Activated B cell treated with CpG ODN at 0.5 μM for 24 hours (primary cell): ENCODE measurements around the gene L3MBTL4. TPM values are rescaled to one million over a fixed set of nuclear protein-coding genes. Genes with fewer than 3 reads are reported as not detected.

Experiments used
- ATAC-seq: fragments of 200-7000 bp; cut with Tn5 transposase; one replicate; pipeline ENCODE4 v1.10.0; 2021; ENCODE audit warnings: low read depth, mild to moderate bottlenecking, moderate library complexity
- CTCF ChIA-PET: fragments of 350-600 bp; sonication (Branson Sonifier 250); formaldehyde crosslinking; loops from one replicate; lab custom pipeline; 2021; ENCODE audit warnings: antibody characterized with exemption; lab: Charles Lee
- POLR2A ChIA-PET: fragments of 350-600 bp; sonication (Branson Sonifier 250); formaldehyde crosslinking; loops from one replicate; lab custom pipeline; 2021; ENCODE audit warnings: antibody characterized with exemption; lab: Charles Lee
- DNase-seq: peaks from one replicate; pipeline ENCODE4 v3.0.0; 2022
- H3K27ac Mint-ChIP-seq: one replicate; pipeline ENCODE4 v1.8.0; 2020; ENCODE audit warnings: mixed read lengths
- H3K27me3 Mint-ChIP-seq: one replicate; pipeline ENCODE4 v1.8.0; 2021; ENCODE audit warnings: mixed read lengths
- H3K36me3 Mint-ChIP-seq: one replicate; pipeline ENCODE4 v1.8.0; 2021; ENCODE audit warnings: low read depth, mixed read lengths
- H3K4me1 Mint-ChIP-seq: one replicate; pipeline ENCODE4 v1.8.0; 2021; ENCODE audit warnings: mixed read lengths
- H3K4me3 Mint-ChIP-seq: one replicate; pipeline ENCODE4 v1.8.0; 2020; ENCODE audit warnings: mild to moderate bottlenecking, mixed read lengths
- H3K9me3 Mint-ChIP-seq: one replicate; pipeline ENCODE4 v1.8.0; 2020; ENCODE audit warnings: mixed read lengths
- CTCF ChIP-seq: fragments of 200-600 bp; IDR thresholded peaks from one replicate; pipeline ENCODE4 v1.8.0; 2022; ENCODE audit warnings: antibody characterized with exemption, mild to moderate bottlenecking
- intact Hi-C: fragments of 100-400 bp; cut with micrococcal nuclease; formaldehyde crosslinking; loops from one replicate; pipeline ENCODE4 v1.15.1; 2024
- total RNA-seq: library from RNA; stranded (reverse); gene quantifications from 2 replicates; pipeline ENCODE4 v1.2.3, GENCODE V29; 2022

The L3MBTL4 gene
- total RNA-seq, 1 donor from 2014 or later = 12.3 TPM

GRCh38 chr18:6294148-6294784, 120.4 kb downstream of the L3MBTL4 start:
- DNase-seq = no peak
- no peak for ATAC-seq
- ChIA-PET POLR2A (no interaction called here), CTCF (no interaction called here)
- no peaks in the 10 kb centered on the region for H3K9me3 Mint-ChIP-seq
- no peaks in the 10 kb centered on the region for H3K27me3 Mint-ChIP-seq
- H3K36me3 Mint-ChIP-seq = peaks cover 2% of the 10 kb centered on the region
- intact Hi-C loops = no loop called here
- no peak for TF ChIP-seq CTCF
- H3K4me3 Mint-ChIP-seq = no peak overlapping the region
- H3K27ac Mint-ChIP-seq = no peak overlapping the region
- H3K4me1 Mint-ChIP-seq = peaks cover 11% of the 10 kb centered on the region

- Mint-ChIP-seq H3K36me3 (peaks cover 4% of the 10 kb centered on the region), H3K27ac (no peak overlapping the region), H3K4me1 (peaks cover 11% of the 10 kb centered on the region), H3K4me3 (no peak overlapping the region), H3K9me3 (no peaks in the 10 kb centered on the region), H3K27me3 (no peaks in the 10 kb centered on the region)
- POLR2A ChIA-PET = no interaction called here
- CTCF ChIA-PET = no interaction called here
- no peak for TF ChIP-seq CTCF
- intact Hi-C loops = no loop called here
- ATAC-seq (no peak), DNase-seq (no peak)
Measured at GRCh38 chr18:6289843-6290242, 124.9 kb downstream of the L3MBTL4 start.

- Mint-ChIP-seq H3K4me3 (no peak overlapping the region), H3K27me3 (no peaks in the 10 kb centered on the region), H3K4me1 (peaks cover 6% of the 10 kb centered on the region), H3K27ac (no peak overlapping the region), H3K9me3 (no peaks in the 10 kb centered on the region), H3K36me3 (peaks cover 9% of the 10 kb centered on the region)
- TF ChIP-seq CTCF = no peak
- no peak for ATAC-seq
- POLR2A ChIA-PET = no interaction called here
- no peak for DNase-seq
- CTCF ChIA-PET = no interaction called here
- intact Hi-C loops = no loop called here
Measured at GRCh38 chr18:6286585-6286984, 128.1 kb downstream of the L3MBTL4 start.

- no peak for TF ChIP-seq CTCF
- H3K27me3 Mint-ChIP-seq = no peaks in the 10 kb centered on the region
- intact Hi-C loops = no loop called here
- no peaks in the 10 kb centered on the region for H3K9me3 Mint-ChIP-seq
- CTCF ChIA-PET = no interaction called here
- no peak for ATAC-seq
- peaks cover 9% of the 10 kb centered on the region for H3K36me3 Mint-ChIP-seq
- H3K4me3 Mint-ChIP-seq = no peak overlapping the region
- no peak overlapping the region for H3K27ac Mint-ChIP-seq
- no peak for DNase-seq
- H3K4me1 Mint-ChIP-seq = peaks cover 2% of the 10 kb centered on the region
- POLR2A ChIA-PET = no interaction called here
Measured at GRCh38 chr18:6284761-6285160, 129.9 kb downstream of the L3MBTL4 start.

- no peak for TF ChIP-seq CTCF
- Mint-ChIP-seq H3K9me3 (no peaks in the 10 kb centered on the region), H3K4me3 (no peak overlapping the region), H3K27me3 (no peaks in the 10 kb centered on the region), H3K36me3 (peaks cover 9% of the 10 kb centered on the region), H3K4me1 (no peaks in the 10 kb centered on the region), H3K27ac (no peak overlapping the region)
- ChIA-PET POLR2A (no interaction called here), CTCF (no interaction called here)
- no peak for ATAC-seq
- intact Hi-C loops = no loop called here
- DNase-seq = no peak
Measured at GRCh38 chr18:6284300-6284699, 130.4 kb downstream of the L3MBTL4 start.
